ENCODE results near the gene SMAD6. TPM values are rescaled to one million over a fixed set of nuclear protein-coding genes. Genes with fewer than 3 reads are reported as not detected.

The SMAD6 gene
- polyA plus RNA-seq, 1 donor from 2014 or later: 0.16 TPM

DNA sequence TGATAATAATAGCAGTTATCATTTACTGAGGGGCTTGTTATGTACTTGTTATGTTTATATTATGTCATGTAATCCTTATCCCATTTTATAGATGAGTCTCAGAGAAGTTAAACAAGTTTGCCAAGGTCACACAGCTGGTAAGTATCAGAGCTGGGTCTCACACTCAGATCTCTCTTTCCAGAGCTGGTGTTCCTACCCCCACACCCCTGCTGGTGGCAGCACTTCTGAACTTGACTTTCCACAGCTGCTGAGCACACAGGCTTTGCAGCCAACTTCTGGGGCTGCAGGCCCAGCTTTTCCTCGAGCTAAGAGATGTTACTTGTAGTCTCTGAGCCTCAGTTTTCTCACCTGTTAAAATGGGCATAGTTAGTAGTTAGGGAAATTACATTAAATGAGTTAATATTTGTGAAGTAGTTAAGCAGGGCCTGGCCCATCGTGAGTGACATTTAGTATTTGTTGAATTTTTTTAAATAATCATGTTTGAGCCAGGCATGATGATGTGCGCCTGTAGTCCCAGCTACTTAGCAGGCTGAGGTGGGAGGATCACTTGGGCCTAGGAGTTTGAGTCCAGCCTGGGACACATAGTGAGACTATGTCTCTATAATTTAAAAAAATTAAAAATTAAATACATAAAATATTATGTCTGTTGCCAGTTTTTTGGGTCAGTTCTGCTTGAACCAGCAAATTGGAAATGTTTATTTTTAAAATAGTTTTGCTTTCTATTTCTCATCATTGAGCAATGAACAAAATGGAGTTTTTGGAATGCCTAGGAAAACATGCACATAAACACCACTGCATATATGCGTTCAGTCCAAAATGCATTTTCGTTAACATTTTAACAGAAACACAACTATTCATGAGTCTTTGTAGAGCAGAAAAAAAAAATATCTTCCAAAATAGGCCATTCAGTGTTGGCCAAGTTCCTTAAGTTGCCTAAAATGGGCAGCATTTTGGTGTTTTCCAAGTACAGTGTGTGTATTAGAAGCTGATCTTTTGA, 87.3 kb downstream of the SMAD6 start:
- no peaks in the 10 kb centered on the region for H3K79me2 ChIP-seq (replicated peaks; ENCODE audit: insufficient read depth, low read length)
- H3K4me3 ChIP-seq (ENCODE audit: low read length): no peak overlapping the region
- H4K20me1 ChIP-seq (ENCODE audit: insufficient read depth): no peaks in the 10 kb centered on the region
- H3K4me2 ChIP-seq (ENCODE audit: low read length): no peak overlapping the region
- H3K27me3 ChIP-seq (ENCODE audit: insufficient read depth, low read depth, low read length): no peaks in the 10 kb centered on the region
- no peaks in the 10 kb centered on the region for H3F3A ChIP-seq (ENCODE audit: insufficient read depth, low read length, poor library complexity, severe bottlenecking)
- no peaks in the 10 kb centered on the region for H3K9me2 ChIP-seq (ENCODE audit: insufficient read depth, low read length)
- H2AFZ ChIP-seq (ENCODE audit: low read depth, low read length): no peak overlapping the region
- no peak overlapping the region for H3K27ac ChIP-seq (ENCODE audit: low read length)
- TF ChIP-seq TAF1 (IDR thresholded peaks at IDR 0.05; ENCODE audit: low read depth): no peak
- TF ChIP-seq EZH2 (IDR thresholded peaks at IDR 0.05; ENCODE audit: borderline replicate concordance, insufficient read depth, low read length, poor library complexity, severe bottlenecking): no peak
- TF ChIP-seq MXI1 (conservative IDR thresholded peaks at IDR 0.05; ENCODE audit: poor library complexity, severe bottlenecking): no peak
- TF ChIP-seq SMC3 (conservative IDR thresholded peaks at IDR 0.05; ENCODE audit: poor library complexity): no peak
- TF ChIP-seq POLR2AphosphoS5 (IDR thresholded peaks at IDR 0.05): no peak
- H3K9ac ChIP-seq (ENCODE audit: low read length): no peak overlapping the region
- no peaks in the 10 kb centered on the region for H3K36me3 ChIP-seq (ENCODE audit: insufficient read depth, low read length)
- no peaks in the 10 kb centered on the region for H3K9me3 ChIP-seq (ENCODE audit: low read length)

DNA sequence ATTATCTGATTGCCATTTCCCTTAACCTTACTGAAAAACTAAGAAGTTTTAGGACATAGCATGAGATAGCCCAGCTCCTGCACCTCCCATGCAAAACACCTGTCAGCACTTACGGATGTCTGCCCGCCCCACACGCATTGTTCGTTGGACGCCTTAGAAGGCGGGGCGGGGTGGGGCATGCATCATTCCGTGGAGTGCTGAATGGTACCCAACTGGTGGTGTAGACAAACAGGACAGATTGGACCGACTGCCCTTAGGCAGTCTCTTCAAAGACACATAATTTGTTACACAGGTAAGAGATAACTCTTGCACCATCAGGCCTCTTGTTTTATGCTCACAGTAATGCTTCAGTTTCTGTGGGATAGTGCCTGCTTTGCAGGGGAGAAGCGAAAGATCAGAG, 93.8 kb downstream of the SMAD6 start:
- no peaks in the 10 kb centered on the region for H3K79me2 ChIP-seq (replicated peaks; ENCODE audit: insufficient read depth, low read length)
- no peaks in the 10 kb centered on the region for H4K20me1 ChIP-seq (ENCODE audit: insufficient read depth)
- no peaks in the 10 kb centered on the region for H3K9me3 ChIP-seq (ENCODE audit: low read length)
- no peak overlapping the region for H3K9ac ChIP-seq (ENCODE audit: low read length)
- H3K9me2 ChIP-seq (ENCODE audit: insufficient read depth, low read length): no peaks in the 10 kb centered on the region
- no peak for TF ChIP-seq EZH2 (IDR thresholded peaks at IDR 0.05; ENCODE audit: borderline replicate concordance, insufficient read depth, low read length, poor library complexity, severe bottlenecking)
- TF ChIP-seq MXI1 (conservative IDR thresholded peaks at IDR 0.05; ENCODE audit: poor library complexity, severe bottlenecking): no peak
- no peak for TF ChIP-seq RAD21 (conservative IDR thresholded peaks at IDR 0.05)
- no peak for TF ChIP-seq SMC3 (conservative IDR thresholded peaks at IDR 0.05; ENCODE audit: poor library complexity)
- TF ChIP-seq, protein P1, sequence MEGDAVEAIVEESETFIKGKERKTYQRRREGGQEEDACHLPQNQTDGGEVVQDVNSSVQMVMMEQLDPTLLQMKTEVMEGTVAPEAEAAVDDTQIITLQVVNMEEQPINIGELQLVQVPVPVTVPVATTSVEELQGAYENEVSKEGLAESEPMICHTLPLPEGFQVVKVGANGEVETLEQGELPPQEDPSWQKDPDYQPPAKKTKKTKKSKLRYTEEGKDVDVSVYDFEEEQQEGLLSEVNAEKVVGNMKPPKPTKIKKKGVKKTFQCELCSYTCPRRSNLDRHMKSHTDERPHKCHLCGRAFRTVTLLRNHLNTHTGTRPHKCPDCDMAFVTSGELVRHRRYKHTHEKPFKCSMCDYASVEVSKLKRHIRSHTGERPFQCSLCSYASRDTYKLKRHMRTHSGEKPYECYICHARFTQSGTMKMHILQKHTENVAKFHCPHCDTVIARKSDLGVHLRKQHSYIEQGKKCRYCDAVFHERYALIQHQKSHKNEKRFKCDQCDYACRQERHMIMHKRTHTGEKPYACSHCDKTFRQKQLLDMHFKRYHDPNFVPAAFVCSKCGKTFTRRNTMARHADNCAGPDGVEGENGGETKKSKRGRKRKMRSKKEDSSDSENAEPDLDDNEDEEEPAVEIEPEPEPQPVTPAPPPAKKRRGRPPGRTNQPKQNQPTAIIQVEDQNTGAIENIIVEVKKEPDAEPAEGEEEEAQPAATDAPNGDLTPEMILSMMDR (IDR thresholded peaks at IDR 0.05; ENCODE audit: poor library complexity, severe bottlenecking): no peak
- TF ChIP-seq, protein P2, sequence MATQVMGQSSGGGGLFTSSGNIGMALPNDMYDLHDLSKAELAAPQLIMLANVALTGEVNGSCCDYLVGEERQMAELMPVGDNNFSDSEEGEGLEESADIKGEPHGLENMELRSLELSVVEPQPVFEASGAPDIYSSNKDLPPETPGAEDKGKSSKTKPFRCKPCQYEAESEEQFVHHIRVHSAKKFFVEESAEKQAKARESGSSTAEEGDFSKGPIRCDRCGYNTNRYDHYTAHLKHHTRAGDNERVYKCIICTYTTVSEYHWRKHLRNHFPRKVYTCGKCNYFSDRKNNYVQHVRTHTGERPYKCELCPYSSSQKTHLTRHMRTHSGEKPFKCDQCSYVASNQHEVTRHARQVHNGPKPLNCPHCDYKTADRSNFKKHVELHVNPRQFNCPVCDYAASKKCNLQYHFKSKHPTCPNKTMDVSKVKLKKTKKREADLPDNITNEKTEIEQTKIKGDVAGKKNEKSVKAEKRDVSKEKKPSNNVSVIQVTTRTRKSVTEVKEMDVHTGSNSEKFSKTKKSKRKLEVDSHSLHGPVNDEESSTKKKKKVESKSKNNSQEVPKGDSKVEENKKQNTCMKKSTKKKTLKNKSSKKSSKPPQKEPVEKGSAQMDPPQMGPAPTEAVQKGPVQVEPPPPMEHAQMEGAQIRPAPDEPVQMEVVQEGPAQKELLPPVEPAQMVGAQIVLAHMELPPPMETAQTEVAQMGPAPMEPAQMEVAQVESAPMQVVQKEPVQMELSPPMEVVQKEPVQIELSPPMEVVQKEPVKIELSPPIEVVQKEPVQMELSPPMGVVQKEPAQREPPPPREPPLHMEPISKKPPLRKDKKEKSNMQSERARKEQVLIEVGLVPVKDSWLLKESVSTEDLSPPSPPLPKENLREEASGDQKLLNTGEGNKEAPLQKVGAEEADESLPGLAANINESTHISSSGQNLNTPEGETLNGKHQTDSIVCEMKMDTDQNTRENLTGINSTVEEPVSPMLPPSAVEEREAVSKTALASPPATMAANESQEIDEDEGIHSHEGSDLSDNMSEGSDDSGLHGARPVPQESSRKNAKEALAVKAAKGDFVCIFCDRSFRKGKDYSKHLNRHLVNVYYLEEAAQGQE (IDR thresholded peaks at IDR 0.05; ENCODE audit: borderline replicate concordance): no peak
- no peak for TF ChIP-seq POLR2AphosphoS5 (IDR thresholded peaks at IDR 0.05)
- no peak for TF ChIP-seq EP300 (conservative IDR thresholded peaks at IDR 0.05; ENCODE audit: poor library complexity, severe bottlenecking)
- TF ChIP-seq TAF1 (IDR thresholded peaks at IDR 0.05; ENCODE audit: low read depth): no peak
- no peak overlapping the region for H3K4me3 ChIP-seq (ENCODE audit: low read length)
- H3K27me3 ChIP-seq (ENCODE audit: insufficient read depth, low read depth, low read length): no peaks in the 10 kb centered on the region
- H3K4me2 ChIP-seq (ENCODE audit: low read length): no peak overlapping the region
- H2AFZ ChIP-seq (ENCODE audit: low read depth, low read length): no peak overlapping the region
- no peak overlapping the region for H3K27ac ChIP-seq (ENCODE audit: low read length)
- no peaks in the 10 kb centered on the region for H3F3A ChIP-seq (ENCODE audit: insufficient read depth, low read length, poor library complexity, severe bottlenecking)
- H3K36me3 ChIP-seq (ENCODE audit: insufficient read depth, low read length): no peaks in the 10 kb centered on the region

Data from neural cell (in vitro differentiated cells).